ENCODE data around the gene ABCC5.

- TF ChIP-seq CTCF (IDR thresholded peaks at IDR 0.05) (no peak), TCF7L2 (IDR thresholded peaks at IDR 0.05; ENCODE audit: low read depth, low read length) (no peak), POLR2AphosphoS5 (IDR thresholded peaks at IDR 0.05; ENCODE audit: low read depth, low read length) (no peak), REST (IDR thresholded peaks at IDR 0.05; ENCODE audit: insufficient read depth in 1 of 2, low read depth in 2 of 2, low read length in 1 of 2) (no peak), SIN3A (IDR thresholded peaks at IDR 0.05; ENCODE audit: borderline replicate concordance, insufficient read depth, low read depth, low read length) (no peak)
Measured at GRCh38 chr3:183951459-183951858, 66.2 kb downstream of the ABCC5 start.
